Stimulated activated CD8-positive, alpha-beta memory T cell treated with anti-CD3 and anti-CD28 coated beads, Interleukin-7, amount 100 ng/mL, for 4 hours (primary cell): Measurements from ENCODE around the gene COL5A1.

Experiments
- DNase-seq, 2 donors: peaks; one replicate each; pipeline ENCODE4 v3.0.0-alpha.2; 2020; ENCODE audit warnings: low read depth in 2 of 2

The COL5A1 gene

GRCh38 chr9:134741846-134742245, 100.2 kb downstream of the COL5A1 start:
- DNase-seq, result no peak

- no peak for DNase-seq
These were observed 101.4 kb downstream of the COL5A1 start for GRCh38 chr9:134742822-134743535.

GRCh38 chr9:134743853-134744252, 102.2 kb downstream of the COL5A1 start:
- no peak for DNase-seq

GRCh38 chr9:134744385-134745295, 103.0 kb downstream of the COL5A1 start:
- no peak for DNase-seq

GRCh38 chr9:134747951-134748489, 106.4 kb downstream of the COL5A1 start:
- no peak for DNase-seq

GRCh38 chr9:134748591-134748990, 107.0 kb downstream of the COL5A1 start:
- DNase-seq, result no peak

GRCh38 chr9:134750450-134751155, 109.0 kb downstream of the COL5A1 start:
- DNase-seq, result no peak

GRCh38 chr9:134751622-134752021, 110.0 kb downstream of the COL5A1 start:
- DNase-seq, result no peak

GRCh38 chr9:134752471-134753168, 111.0 kb downstream of the COL5A1 start:
- DNase-seq, result no peak

- no peak for DNase-seq
These were observed 111.6 kb downstream of the COL5A1 start for GRCh38 chr9:134753191-134753590.

GRCh38 chr9:134755221-134755907, 113.8 kb downstream of the COL5A1 start:
- no peak for DNase-seq

- no peak for DNase-seq
These were observed 114.5 kb downstream of the COL5A1 start for GRCh38 chr9:134756098-134756497.

GRCh38 chr9:134757216-134757975, 115.8 kb downstream of the COL5A1 start:
- DNase-seq, result no peak

- no peak for DNase-seq
These were observed 117.5 kb downstream of the COL5A1 start for GRCh38 chr9:134758949-134759607.

- no peak for DNase-seq
These were observed 118.3 kb downstream of the COL5A1 start for GRCh38 chr9:134759913-134760312.

- DNase-seq, result no peak
These were observed 119.3 kb downstream of the COL5A1 start for GRCh38 chr9:134760750-134761420.

- DNase-seq, result no peak
These were observed 123.1 kb downstream of the COL5A1 start for GRCh38 chr9:134764473-134765269.

GRCh38 chr9:134765785-134766184, 124.2 kb downstream of the COL5A1 start:
- no peak for DNase-seq
